ENCODE data around the gene GMFB. TPM values are rescaled to one million over a fixed set of nuclear protein-coding genes. Genes with fewer than 3 reads are reported as not detected.

GMFB gene
- 61.7 and 74.0 TPM in 2 replicates for total RNA-seq (2014; rRNA removed; shearing (Covaris generic))

GRCh38 chr14:54488646-54489317, at the start of gene GMFB:
GMFB (minus strand) TSS chr14:54488980; CDS start chr14:54488927, 53 bp downstream.
- DNase-seq (ENCODE audit: low spot score), result peak; percentile 85

GRCh38 chr14:54538055-54538454, 49.3 kb upstream of the GMFB start:
- DNase-seq (ENCODE audit: low spot score), result no peak

- DNase-seq (ENCODE audit: low spot score), result no peak
Observed at GRCh38 chr14:54537651-54538050, 48.9 kb upstream of the GMFB start.

GRCh38 chr14:54535646-54536045, 46.9 kb upstream of the GMFB start:
- no peak for DNase-seq (ENCODE audit: low spot score)

GRCh38 chr14:54535126-54535525, 46.3 kb upstream of the GMFB start:
- no peak for DNase-seq (ENCODE audit: low spot score)

- no peak for DNase-seq (ENCODE audit: low spot score)
Observed at GRCh38 chr14:54533100-54533499, 44.3 kb upstream of the GMFB start.

GRCh38 chr14:54532111-54533012, 43.6 kb upstream of the GMFB start:
- DNase-seq (ENCODE audit: low spot score), result no peak

GRCh38 chr14:54529811-54530210, 41.0 kb upstream of the GMFB start:
- no peak for DNase-seq (ENCODE audit: low spot score)

- no peak for DNase-seq (ENCODE audit: low spot score)
Observed at GRCh38 chr14:54528973-54529372, 40.2 kb upstream of the GMFB start.

- DNase-seq (ENCODE audit: low spot score), result no peak
Observed at GRCh38 chr14:54524410-54524809, 35.6 kb upstream of the GMFB start.

- no peak for DNase-seq (ENCODE audit: low spot score)
Observed at GRCh38 chr14:54516709-54517108, 27.9 kb upstream of the GMFB start.

- no peak for DNase-seq (ENCODE audit: low spot score)
Observed at GRCh38 chr14:54515670-54516069, 26.9 kb upstream of the GMFB start.

GRCh38 chr14:54512393-54512792, 23.6 kb upstream of the GMFB start:
- no peak for DNase-seq (ENCODE audit: low spot score)

- DNase-seq (ENCODE audit: low spot score), result peak; percentile 97
Observed at GRCh38 chr14:54509546-54510501, 21.0 kb upstream of the GMFB start, which contains the start of gene CGRRF1. CGRRF1 (plus strand) TSS chr14:54509906; CDS start chr14:54509960, 54 bp downstream.

- DNase-seq (ENCODE audit: low spot score), result peak; percentile 51
Observed at GRCh38 chr14:54503486-54503885, 14.7 kb upstream of the GMFB start.

GRCh38 chr14:54502602-54503001, 13.8 kb upstream of the GMFB start:
- DNase-seq (ENCODE audit: low spot score), result no peak

- DNase-seq (ENCODE audit: low spot score), result no peak
Observed at GRCh38 chr14:54501480-54501879, 12.7 kb upstream of the GMFB start.

- no peak for DNase-seq (ENCODE audit: low spot score)
Observed at GRCh38 chr14:54500744-54501143, 12.0 kb upstream of the GMFB start.

- DNase-seq (ENCODE audit: low spot score), result no peak
Observed at GRCh38 chr14:54498579-54498978, 9.8 kb upstream of the GMFB start.

- no peak for DNase-seq (ENCODE audit: low spot score)
Observed at GRCh38 chr14:54498095-54498531, 9.3 kb upstream of the GMFB start.

- DNase-seq (ENCODE audit: low spot score), result no peak
Observed at GRCh38 chr14:54497224-54497623, 8.4 kb upstream of the GMFB start.

GRCh38 chr14:54493293-54493692, 4.5 kb upstream of the GMFB start:
- no peak for DNase-seq (ENCODE audit: low spot score)
